HG03108 (cell line): ENCODE results near the gene AXL.
"Not testable (repeated sequence)": the region's sequence is repeated elsewhere in the genome, so short reads cannot be mapped to it uniquely, and the experiment has no call there.

Experiments
- ATAC-seq: cut with Tn5 transposase; IDR thresholded peaks from one replicate; pipeline ENCODE4 v1.9.1; 2021; ENCODE audit warnings: moderate library complexity; ENCODE audit not compliant: unreplicated experiment

The AXL gene

GRCh38 chr19:41206456-41206855 is 12.6 kb upstream of the AXL start:
- ATAC-seq, result no peak

DNA sequence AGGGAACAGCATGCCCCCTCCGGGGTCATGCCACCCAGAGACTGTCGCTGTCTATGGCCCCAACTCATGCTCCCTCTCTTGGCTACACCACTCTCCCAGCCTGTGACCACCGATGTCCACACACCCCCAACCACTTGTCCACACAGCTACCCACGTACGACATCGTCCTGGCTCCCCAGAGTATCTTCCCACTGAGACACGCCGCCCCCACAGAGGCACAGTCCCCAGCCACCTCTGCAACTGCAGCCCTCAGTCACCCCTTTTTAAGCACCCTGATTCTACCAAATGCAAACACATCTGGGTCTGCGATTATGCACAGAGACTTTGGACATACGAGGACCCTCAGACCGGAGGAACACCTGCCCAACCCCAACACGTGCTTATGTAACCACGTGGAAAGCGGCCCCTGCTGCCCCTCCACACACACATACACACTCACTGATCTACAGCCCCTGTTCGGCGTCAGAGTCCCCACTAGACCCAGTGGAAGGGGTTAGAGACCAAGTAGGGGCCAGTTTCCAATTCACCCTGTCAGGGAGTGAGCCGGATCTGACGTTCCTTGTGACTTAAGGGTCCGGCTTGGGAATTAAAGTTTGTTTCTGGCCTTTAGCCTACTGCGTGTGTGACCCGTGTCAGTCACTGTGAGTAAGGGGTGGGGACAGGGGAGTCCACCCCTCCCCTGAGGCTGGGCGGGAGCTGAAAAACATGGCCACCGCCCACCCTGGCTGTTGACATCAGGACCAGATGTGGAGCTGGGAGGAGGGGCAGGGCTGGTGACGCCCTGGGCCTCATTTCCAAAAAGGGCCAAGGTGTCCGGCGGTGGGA is 11.9 kb upstream of the AXL start:
- no peak for ATAC-seq

GRCh38 chr19:41214161-41214560 is 4.9 kb upstream of the AXL start:
- ATAC-seq, result no peak

DNA sequence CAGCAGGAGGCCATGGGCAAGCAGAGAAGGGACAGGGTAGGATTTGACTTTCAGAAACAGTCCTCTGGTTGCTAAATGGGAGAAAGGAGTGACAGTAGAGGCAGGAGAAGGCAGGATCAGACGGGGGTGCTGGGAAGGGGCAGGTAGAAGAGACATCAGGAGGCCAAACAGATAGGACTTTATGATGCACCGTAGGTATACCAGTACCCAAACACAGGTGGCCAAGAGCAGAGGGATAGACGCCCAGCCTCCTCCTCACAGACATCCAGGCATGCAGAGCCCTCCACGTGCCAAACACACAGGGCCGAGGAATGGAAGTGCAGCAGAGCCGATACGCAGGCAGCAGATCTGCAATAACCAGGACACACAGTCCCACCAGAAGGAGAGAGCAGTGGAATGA is 1.3 kb upstream of the AXL start:
- no peak for ATAC-seq

- no peak for ATAC-seq
Observed at GRCh38 chr19:41218249-41218614, 791 bp upstream of the AXL start.

DNA sequence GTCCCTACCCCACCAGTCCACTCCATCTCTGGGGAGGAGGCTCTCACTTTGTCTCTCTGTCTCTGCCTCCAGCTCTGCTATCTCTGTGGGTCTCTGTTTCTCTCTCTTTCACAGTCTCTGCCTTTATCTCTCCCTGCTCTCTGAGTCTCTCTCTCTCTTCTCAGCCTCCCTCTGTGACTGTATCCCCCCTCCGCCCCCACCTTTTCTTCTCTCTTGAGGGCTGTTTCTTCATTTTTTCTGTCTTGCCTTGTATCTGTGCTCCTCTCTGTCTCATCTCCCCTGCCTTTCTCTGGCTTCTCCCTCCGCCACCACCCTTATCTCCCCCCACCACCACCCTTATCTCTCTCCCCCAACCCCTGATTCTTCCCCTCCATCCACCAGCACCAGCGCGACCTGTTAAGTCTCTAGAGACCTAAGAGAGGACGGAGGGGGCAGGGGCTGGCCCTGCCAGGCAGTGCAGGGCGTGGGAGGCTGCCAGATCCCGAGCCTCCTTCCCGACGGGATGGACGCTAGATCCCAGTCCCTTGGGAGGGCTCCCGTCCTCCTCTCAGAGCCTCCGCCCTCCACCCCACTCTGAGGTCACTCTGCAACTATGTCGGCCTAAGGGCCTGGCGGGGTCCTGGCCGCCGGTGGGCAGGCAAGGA is 1.0 kb downstream of the AXL start:
- no peak for ATAC-seq

- ATAC-seq, result no peak
Observed at GRCh38 chr19:41220811-41221210, 1.8 kb downstream of the AXL start.

DNA sequence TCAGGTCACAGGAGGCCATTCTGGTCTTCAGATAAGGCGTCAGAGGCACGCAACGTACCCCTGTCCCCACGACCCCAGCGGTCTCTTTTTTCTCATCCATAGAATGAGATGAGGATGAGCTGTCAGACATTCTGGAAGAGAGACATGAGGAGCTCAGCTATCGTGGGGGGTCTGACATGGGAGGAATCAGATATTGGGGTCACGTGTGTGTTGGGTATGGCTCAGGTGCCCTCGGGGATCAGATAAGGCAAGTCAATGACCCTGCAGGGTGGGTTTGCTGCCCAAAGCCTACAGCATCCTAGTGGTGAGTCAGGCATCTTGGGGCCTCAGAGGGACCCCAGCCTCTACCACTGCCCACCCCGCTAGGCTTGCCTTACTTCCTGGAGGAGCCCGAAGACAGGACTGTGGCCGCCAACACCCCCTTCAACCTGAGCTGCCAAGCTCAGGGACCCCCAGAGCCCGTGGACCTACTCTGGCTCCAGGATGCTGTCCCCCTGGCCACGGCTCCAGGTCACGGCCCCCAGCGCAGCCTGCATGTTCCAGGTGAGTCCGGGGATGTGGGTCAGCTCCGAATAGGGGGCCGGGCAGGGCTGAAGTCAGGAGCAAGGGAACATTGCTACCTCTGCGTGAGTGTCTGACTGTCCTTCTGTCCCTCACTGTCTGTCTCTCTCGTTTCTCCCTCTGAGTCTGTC is 2.6 kb downstream of the AXL start:
- ATAC-seq, result no peak

- ATAC-seq, result no peak
Observed at GRCh38 chr19:41222240-41222639, 3.2 kb downstream of the AXL start.

GRCh38 chr19:41223431-41224234 is 4.6 kb downstream of the AXL start:
- ATAC-seq, result no peak

DNA sequence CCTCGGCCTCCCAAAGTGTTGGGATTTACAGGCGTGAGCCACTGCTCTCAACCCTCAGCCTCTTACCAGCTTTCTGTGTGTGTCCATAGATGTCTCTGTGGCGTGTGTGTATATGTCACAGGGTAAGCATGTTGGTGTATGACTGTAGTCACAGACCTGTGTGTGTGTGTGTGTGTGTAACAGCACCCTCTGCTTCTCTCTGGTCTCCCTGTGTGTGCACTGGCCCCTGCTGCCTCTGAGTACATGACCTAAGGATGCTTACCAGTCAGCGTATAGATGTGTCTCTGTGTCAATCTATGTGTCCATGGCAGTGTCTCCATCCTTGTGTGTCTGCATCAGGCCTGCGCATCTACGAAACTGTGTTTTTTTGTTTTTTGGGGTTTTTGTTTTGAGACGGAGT is 5.6 kb downstream of the AXL start:
- ATAC-seq, result no peak

GRCh38 chr19:41225238-41226052 is 6.4 kb downstream of the AXL start:
- no peak for ATAC-seq

DNA sequence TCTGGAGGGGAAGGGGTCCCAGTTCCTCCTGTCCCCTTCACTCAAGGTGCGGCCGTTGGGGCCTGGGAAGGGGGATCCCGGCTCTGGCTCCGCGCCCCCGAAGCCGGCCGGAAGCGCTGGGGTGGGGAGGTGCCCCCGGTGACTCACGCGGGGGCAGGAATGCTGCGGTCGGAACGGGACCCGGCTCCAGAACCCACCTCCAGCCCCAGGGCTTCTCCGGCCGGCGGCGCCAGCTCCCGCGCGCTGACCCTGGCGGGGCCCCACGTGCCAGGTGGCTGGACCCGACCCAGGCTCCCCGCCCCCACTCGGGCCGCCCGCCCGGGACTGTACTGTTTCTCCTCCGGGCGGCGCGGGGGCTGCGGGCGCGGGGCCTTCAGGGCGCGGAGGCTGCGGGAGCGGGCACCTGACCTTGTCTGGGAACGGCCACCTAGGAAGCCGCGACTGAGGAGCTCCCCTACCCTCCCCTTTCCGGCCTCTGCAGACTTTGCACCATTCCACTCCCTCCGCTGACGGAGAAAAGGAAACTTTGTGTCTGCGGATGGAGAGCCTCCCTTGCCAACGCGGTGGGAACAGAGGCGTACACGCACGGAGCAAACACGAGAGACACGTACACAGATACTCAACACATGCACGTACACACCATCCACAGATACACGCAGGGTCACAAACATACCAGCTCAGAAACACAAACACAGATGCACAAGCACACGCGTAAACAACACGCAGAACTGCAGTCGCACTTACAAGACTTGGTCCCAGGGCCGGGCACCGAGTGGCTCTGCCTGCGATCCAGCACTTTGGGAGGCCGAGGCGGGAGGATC is 7.2 kb downstream of the AXL start:
- ATAC-seq, result no peak

GRCh38 chr19:41226874-41227390 is 7.9 kb downstream of the AXL start:
- no peak for ATAC-seq

GRCh38 chr19:41228486-41228885 is 9.5 kb downstream of the AXL start:
- no peak for ATAC-seq

DNA sequence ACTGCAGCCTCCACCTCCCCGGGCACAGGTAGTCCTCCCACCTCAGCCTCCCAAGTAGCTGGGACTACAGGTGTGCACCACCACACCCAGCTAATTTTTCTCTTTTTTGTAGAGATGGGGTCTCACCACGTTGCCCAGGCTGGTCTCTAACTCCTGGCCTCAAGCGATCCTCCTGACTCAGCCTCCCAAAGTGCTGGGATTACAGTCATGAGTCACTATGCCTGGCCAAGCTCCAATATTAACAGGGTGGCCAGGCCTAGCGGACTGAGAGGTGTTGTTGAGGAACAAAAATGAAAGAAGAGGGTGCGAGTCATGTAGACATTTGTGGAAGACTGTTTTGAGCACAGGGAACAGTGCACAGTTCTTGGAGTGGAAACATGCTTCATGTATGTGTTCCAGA is 10.3 kb downstream of the AXL start:
- not testable (repeated sequence) for ATAC-seq

GRCh38 chr19:41230067-41230857 is 11.2 kb downstream of the AXL start:
- ATAC-seq, result no peak

DNA sequence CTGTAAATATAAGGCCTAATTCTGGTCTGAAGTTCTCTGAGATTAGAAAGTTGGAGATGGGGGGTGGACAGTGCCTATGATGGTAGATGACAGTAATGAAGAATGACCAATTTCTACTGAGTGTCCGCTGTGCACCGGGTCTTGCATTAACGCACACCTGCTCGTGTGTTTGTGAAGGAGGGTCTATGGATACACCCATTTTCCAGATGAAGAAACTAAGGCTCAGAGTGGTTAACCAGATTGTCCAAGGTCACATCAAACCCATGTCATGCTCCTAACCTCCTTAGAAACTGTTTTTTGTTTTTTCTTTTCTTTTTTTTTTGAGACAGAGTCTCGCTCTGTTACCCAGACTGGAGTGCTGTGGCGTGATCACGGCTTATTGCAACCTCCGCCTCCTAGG is 13.7 kb downstream of the AXL start:
- ATAC-seq, result no peak
